Hindlimb muscle (tissue), 1 donor: Measurements from ENCODE around the gene CIBAR2. TPM values are rescaled to one million over a fixed set of nuclear protein-coding genes. Genes with fewer than 3 reads are reported as not detected.

Source experiments
- DNase-seq: peaks from one replicate; pipeline ENCODE4 v3.0.0-alpha.2; 2013
- polyA plus RNA-seq: library from polyadenylated mRNA; unstranded; fragments of 120-200 nt; gene quantifications from one replicate; pipeline ENCODE4 v1.2.1, GENCODE V29; 2013; ENCODE audit not compliant: insufficient read length

Gene CIBAR2
- polyA plus RNA-seq, 1 donor: not detected

DNA sequence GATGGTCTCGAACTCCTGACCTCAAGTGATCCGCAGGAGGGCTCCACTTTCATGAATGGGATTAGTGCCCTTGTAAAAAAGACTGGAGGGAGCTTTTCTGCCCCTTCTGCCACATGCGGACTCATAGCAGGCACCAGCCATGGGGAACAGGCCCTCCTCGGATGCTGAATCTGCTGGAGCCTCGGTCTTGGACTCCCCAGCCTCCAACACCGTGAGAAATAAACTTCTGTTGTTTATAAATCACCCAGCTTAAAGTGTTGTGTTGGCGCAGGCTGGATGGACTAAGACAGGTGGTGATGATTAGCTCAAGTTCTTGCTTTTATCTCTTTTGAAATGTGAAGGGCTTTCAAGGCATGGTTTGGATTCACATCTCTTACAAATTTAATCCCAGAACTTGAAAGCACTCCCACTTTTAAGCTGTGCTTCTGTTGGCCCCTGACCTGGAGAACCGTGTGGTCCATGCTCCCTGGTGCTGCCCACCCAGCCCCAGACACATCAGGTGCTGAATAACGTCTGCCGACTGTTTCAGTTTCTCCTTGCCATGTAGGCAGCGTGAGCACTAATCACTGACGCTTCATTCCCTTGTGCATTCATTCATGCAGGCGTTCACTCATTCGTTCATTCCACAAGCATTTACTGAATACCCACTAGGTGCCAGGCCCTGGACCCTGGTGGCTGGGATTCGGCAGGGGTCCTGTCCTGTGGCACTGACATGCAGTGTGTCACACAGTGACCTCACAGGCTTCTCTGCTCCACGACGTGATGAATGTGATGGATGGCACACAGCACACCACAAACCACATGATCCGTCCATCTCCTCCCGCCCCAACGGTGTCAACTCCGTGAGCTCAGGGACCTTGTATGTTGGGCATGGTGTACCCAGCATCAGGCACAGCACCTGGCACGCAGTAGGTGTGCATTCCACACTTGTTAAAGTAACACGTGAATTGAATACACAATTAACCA is 8.9 kb downstream of the CIBAR2 start:
- DNase-seq: no peak

DNA sequence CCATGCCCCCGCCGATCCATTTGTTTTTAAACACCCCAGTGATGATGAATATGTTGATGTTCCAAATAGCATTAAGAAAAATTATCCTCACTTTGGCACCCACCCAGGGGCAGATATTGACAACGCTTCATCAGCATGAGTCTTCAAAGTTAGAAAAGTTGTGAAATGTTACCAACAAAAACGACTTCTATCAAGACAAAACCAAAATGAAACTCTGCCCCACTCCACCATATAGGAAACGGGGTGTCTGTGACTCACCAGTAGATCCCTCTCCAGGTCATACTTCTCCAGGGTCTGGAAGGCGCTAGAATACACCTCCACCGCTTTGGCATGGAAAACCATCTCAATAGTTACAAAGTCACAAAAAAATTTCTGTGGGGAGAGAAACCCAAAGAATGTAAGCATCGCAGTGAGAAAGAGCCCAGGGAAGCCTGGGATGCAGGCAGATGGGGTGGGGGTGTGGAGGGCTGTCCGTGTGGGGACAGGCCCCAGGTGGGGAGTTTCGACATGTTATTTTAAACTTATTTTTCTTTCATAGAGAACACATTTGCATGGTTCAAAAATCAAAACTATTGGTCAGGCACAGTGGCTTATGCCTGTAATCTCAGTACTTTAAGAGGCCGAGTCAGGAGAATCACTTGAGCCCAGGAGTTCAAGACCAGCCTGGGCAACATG is 10.2 kb downstream of the CIBAR2 start:
- no peak for DNase-seq

DNA sequence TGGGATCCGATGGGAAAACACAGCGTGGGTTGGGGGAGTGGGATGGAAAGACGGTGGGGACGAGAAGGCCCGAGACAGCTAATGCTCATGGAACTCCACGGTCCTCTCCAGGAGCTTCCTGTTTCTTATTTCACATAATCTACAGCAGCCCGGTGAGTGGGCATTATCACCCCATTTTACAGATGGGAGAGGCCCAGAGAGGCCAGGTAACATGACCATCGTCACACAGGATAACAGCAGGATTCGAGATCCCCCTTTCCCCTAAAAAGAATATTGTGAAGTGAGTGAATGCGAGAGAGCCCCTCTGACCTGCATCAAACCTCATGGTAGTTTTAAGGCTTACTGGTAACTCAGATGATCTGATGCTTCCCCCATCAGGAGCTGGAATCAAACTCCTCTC is 12.0 kb downstream of the CIBAR2 start:
- no peak for DNase-seq

DNA sequence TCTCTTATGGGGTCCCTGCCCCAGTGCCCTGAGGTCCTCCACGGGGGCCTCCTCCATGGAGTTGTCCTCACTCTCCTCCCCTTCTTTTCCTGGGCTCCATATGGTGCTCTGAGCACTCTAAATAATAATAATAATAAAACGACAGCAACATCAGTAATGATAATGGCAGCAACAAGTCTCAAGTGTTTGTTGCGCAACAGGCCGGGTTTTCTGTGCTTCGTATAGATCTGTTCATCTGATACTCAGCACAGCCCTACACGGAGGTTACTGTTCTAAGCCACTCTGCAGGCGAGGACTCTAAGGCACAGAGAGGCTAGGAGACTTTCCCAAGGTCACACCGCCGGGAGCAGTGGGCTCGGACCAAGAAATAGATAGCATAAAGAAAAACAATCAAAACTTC is 13.7 kb downstream of the CIBAR2 start:
- no peak for DNase-seq

DNA sequence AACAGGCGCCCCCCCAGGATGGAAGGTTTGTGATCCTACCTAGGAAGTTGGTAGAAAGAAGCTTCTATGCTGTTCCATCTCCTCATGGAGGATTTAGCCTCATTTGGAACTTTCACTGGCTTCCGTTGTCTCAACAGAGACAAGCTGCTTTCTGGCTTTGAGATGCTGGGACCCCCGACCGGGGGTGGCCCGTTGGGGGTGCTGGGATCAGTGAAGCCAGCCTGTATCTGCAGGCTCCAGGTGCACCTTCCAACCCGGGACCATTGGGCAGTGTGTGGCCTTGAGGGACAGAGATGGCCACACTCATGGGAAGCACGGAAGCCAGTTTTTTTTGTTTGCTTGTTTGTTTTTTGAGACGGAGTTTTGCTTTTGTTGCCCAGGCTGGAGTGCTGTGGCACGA is 15.4 kb downstream of the CIBAR2 start:
- DNase-seq: no peak

- no peak for DNase-seq
These were observed 17.5 kb downstream of the CIBAR2 start for GRCh38 chr16:85094812-85095211.

GRCh38 chr16:85094176-85094805 is 18.0 kb downstream of the CIBAR2 start:
- DNase-seq: no peak

DNA sequence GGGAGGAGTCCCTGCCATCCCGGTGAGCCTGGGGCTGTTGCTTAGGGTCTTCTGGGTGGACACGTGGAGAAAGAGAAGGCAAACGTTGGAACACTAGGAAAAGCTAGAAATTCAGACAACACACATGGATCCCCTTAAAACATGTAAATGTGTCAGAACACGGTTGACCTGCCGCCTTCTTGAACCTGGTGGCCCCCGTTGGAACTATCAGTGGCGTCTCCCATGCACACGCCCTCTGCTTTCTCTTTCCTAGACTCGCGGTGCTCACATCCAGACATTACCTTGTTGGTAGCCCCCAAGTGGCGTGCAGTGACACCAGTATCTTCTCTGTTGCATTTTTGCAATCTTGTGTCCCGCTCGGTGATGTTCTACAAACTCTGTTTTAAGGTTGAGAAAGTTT is 18.6 kb downstream of the CIBAR2 start:
- DNase-seq: no peak

DNA sequence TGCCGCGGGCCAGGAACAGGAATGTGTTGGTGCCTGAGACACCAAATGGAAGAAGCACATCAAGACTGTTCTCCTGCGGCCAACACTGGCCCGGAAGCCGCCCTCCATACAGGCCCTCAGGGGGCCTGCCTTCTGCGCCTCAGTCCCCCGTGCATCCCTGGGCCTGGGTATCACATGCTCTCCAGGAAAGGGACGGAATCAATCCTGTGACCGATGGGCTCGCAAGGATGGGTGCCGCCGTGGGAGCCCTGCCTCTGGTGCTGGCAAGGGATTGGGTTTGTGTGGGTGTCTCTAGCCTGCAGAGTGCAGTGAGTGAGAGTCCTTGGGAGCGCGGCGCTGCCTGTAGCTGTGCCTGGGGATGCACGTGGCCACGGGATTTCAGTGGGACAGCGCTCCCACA is 19.4 kb downstream of the CIBAR2 start:
- DNase-seq: no peak

GRCh38 chr16:85092309-85092708 is 20.0 kb downstream of the CIBAR2 start:
- DNase-seq: no peak

DNA sequence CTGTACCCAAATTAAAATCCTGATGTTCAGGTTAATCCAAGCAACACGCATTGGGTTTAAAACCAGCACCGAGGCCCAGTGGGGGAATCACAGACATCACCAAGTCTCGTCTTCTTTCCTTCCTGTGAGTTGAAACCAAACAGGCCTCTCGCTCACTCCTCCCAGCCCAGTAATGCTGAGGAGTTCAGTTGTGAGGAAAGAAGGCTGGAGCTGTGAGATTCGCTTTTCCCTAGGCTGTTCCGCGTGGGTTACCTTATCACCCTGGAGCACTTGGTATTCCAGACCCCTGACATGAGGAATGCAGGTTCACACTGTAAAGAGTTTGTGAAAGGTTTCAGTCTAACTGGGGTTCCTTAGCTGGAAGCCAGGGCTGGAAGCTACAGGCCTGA is 20.8 kb downstream of the CIBAR2 start:
- DNase-seq: no peak

- DNase-seq: no peak
These were observed 21.3 kb downstream of the CIBAR2 start for GRCh38 chr16:85090873-85091521.

DNA sequence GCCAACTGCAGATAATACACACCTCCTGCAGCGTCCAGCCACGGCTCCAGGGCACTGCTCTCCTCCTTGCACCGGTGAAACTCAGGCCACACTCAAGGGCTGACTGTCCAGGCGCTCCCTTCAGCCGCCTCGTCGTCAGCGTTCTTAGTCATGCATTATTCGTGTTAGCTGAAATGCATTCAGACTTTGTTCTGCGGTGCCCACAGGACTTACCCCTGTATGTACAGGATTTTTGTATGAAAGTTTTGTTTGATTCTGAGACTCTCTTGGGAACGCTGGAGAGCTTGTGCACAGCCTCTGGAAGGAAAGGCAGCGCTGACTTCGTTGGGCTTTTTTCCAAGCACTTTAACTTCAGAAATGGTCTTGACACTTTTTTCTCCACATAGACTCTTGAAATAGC is 22.1 kb downstream of the CIBAR2 start:
- DNase-seq: no peak

GRCh38 chr16:85089525-85089924 is 22.7 kb downstream of the CIBAR2 start:
- DNase-seq: no peak

- no peak for DNase-seq
These were observed 23.6 kb downstream of the CIBAR2 start for GRCh38 chr16:85088570-85089199.

DNA sequence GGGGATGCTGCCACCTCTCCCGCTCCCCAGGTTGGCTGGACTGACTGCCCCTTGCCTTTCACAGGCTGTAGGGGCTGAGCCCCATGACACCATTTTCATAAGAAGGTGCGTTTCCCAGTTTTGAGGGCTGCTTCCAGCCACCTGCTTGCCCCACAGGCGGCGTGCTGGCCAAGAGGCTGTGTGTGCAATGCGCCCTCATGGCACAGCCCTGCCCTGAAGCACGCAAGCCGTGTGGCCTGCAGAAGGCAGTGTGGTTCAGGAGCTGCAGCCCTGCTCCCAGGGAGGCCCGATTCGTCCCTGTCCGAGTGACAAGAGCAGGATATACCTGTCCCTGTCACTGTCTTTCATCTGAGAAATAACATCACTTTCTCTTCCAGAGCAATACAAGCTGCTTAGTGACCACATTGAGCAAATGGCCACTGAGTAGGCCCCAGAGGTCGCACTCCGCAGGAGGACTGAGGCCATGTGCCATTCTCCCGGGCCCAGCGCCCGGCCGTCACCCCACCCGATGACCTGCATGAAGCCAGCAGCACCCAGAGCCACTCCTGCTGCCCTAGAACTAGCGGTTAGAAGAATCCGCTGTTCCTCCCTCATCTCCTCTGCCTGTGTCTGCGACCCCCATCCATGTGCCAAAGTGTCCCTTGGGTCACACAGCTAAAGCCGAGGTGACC is 24.2 kb downstream of the CIBAR2 start:
- no peak for DNase-seq

DNA sequence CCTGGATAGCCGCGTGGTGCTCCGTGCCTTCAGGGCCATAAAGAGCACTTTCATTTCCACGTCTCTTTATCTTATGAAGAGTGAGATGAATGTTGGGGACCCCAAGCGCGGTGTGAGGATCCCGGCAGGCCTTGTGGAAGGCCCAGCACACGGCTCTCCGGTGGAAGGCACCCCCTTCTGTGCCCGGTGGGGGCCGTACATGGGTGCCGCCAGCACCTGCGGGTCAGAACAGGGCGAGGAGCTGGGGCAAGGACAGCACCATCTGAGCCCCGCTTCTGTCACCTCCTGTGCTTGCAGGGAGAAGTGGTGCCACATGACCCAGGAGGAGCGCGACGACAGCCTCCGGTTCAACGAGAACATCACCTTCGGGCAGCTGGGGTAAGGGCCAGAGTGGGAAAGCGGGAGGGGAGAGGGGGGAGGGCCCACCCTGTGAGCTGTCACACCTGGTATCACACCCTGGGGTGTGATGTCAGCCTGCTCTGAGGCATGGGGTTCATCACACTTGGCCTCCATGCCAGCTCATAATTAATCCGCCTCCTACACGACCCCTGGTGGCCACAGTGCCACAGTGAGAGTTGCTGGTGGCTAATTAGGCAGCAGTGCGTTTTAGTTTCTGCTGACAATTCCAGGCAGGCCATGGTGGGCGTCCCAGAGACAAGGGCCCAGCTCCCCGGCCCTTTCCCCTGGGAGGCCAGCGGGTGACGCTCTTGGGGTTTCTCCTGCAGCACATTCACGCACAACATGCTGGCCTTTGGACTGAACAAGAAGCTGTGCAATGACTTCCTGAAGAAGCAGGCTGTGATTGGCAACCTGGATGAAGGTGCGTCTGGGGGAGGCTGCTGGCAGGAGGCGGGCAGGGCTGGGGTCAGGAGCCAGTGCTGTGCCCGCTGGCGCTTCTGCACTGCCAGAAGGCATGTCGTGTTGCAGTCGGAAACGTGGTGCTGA is 25.7 kb downstream of the CIBAR2 start:
- DNase-seq: no peak

GRCh38 chr16:85085721-85086120 is 26.6 kb downstream of the CIBAR2 start:
- DNase-seq: no peak

- DNase-seq: no peak
These were observed 27.3 kb downstream of the CIBAR2 start for GRCh38 chr16:85084841-85085510.

- DNase-seq: no peak
These were observed 29.1 kb downstream of the CIBAR2 start for GRCh38 chr16:85083051-85083639.
